Activated CD8-positive, alpha-beta T cell treated with anti-CD3 and anti-CD28 coated beads for 36 hours (primary cell): ENCODE results near the gene ADSS1. TPM values are rescaled to one million over a fixed set of nuclear protein-coding genes. Genes with fewer than 3 reads are reported as not detected.

Experiments
- ATAC-seq: fragments of 200-7000 bp; cut with Tn5 transposase; one replicate; pipeline ENCODE4 v1.10.0; 2021; ENCODE audit warnings: mild to moderate bottlenecking, moderate library complexity
- CTCF ChIA-PET: fragments of 350-600 bp; sonication (Branson Sonifier 250); formaldehyde crosslinking; loops from one replicate; lab custom pipeline; 2021; ENCODE audit warnings: antibody characterized with exemption; lab: Charles Lee
- POLR2A ChIA-PET: fragments of 350-600 bp; sonication (Branson Sonifier 250); formaldehyde crosslinking; loops from one replicate; lab custom pipeline; 2021; ENCODE audit warnings: antibody characterized with exemption; lab: Charles Lee
- DNase-seq: peaks from one replicate; pipeline ENCODE4 v3.0.0-alpha.2; 2020
- H3K27ac Mint-ChIP-seq: one replicate; pipeline ENCODE4 v1.8.0; 2021; ENCODE audit warnings: mild to moderate bottlenecking, mixed read lengths
- H3K27me3 Mint-ChIP-seq: one replicate; pipeline ENCODE4 v1.8.0; 2021; ENCODE audit warnings: mixed read lengths
- H3K36me3 Mint-ChIP-seq: one replicate; pipeline ENCODE4 v1.8.0; 2021; ENCODE audit warnings: low read depth, mixed read lengths
- H3K4me1 Mint-ChIP-seq: one replicate; pipeline ENCODE4 v1.8.0; 2021; ENCODE audit warnings: low read depth, mixed read lengths
- H3K4me3 Mint-ChIP-seq: one replicate; pipeline ENCODE4 v1.8.0; 2021; ENCODE audit warnings: mild to moderate bottlenecking, moderate library complexity, mixed read lengths
- H3K9me3 Mint-ChIP-seq: one replicate; pipeline ENCODE4 v1.8.0; 2021; ENCODE audit warnings: mixed read lengths
- intact Hi-C: fragments of 100-400 bp; cut with micrococcal nuclease; formaldehyde crosslinking; loops from one replicate; pipeline ENCODE4 v1.10.0; 2022
- total RNA-seq, 2 experiments: library from RNA; stranded (reverse); gene quantifications; one replicate each; pipeline ENCODE4 v1.2.3, GENCODE V29; 2021
- TF ChIP-seq, protein P1 (sequence below): fragments of 200-600 bp; IDR thresholded peaks from one replicate; pipeline ENCODE4 v1.8.0; 2022; ENCODE audit warnings: antibody characterized with exemption, mild to moderate bottlenecking

ADSS1 gene
- total RNA-seq, 2 experiments from 2014 or later, result 2.7 to 3.0 TPM

DNA sequence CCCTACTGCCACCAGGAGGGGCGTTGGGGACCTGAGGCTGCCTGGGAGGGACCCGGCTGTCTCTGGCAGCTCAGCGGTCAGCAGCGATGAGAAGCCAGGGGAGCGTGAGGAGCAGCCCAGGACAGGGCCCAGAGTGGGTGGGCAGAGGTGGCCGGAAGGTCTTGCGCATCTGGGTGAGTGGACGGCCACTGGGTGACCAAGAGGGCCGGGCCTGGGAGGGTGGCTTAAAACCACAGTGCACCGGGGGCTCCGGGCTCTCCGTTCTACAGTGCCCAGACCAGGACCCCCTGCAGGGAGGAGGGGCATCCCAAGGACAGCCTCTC lies 24.6 kb upstream of the ADSS1 start:
- DNase-seq (no peak), ATAC-seq (no peak)
- no peak overlapping the region for H3K27ac Mint-ChIP-seq
- ChIA-PET CTCF (no interaction called here), POLR2A (no interaction called here)
- H3K9me3 Mint-ChIP-seq, result no peaks in the 10 kb centered on the region
- TF ChIP-seq, protein P1, sequence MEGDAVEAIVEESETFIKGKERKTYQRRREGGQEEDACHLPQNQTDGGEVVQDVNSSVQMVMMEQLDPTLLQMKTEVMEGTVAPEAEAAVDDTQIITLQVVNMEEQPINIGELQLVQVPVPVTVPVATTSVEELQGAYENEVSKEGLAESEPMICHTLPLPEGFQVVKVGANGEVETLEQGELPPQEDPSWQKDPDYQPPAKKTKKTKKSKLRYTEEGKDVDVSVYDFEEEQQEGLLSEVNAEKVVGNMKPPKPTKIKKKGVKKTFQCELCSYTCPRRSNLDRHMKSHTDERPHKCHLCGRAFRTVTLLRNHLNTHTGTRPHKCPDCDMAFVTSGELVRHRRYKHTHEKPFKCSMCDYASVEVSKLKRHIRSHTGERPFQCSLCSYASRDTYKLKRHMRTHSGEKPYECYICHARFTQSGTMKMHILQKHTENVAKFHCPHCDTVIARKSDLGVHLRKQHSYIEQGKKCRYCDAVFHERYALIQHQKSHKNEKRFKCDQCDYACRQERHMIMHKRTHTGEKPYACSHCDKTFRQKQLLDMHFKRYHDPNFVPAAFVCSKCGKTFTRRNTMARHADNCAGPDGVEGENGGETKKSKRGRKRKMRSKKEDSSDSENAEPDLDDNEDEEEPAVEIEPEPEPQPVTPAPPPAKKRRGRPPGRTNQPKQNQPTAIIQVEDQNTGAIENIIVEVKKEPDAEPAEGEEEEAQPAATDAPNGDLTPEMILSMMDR, result no peak
- intact Hi-C loops, result no loop called here
- H3K27me3 Mint-ChIP-seq, result no peaks in the 10 kb centered on the region
- H3K4me3 Mint-ChIP-seq, result no peak overlapping the region
- H3K36me3 Mint-ChIP-seq, result peaks cover 12% of the 10 kb centered on the region
- peaks cover 20% of the 10 kb centered on the region for H3K4me1 Mint-ChIP-seq

DNA sequence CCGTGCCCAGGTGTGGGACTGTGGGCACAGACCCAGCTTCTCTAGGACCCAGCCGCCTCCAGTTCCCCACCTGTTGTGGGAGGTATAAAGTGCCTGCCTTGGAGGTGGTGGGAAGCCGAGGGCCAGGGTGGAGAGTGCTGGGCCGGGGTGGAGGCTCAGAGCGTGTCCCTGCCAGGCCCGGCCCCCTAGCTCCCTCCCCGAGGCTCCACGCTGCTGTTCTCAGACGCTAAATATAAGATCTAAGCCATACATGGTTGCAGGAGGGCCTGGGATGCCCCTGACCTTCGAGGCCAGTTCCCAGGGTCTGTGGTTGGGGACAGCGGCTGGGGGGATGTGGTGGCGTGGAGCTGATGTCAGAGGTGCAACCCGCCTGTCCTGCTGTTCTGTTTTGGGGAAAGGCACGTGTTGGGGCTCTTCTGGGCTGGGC lies 23.8 kb upstream of the ADSS1 start:
- peaks cover 12% of the 10 kb centered on the region for H3K4me1 Mint-ChIP-seq

GRCh38 chr14:104700747-104701217 lies 23.2 kb upstream of the ADSS1 start:
- no peaks in the 10 kb centered on the region for H3K9me3 Mint-ChIP-seq
- intact Hi-C loops, result no loop called here
- H3K27me3 Mint-ChIP-seq, result no peaks in the 10 kb centered on the region
- ChIA-PET CTCF (interaction anchor here (1.0 kb wide), 1 partner anchor 10 kb away, joined by 3 read pairs; no protein-coding TSS in a partner anchor), POLR2A (interaction anchor here (0.6 kb wide), 1 partner anchor 207 kb away, joined by 3 read pairs; no protein-coding TSS in a partner anchor)
- TF ChIP-seq, protein P1, result no peak
- DNase-seq (no peak), ATAC-seq (no peak)
- peaks cover 7% of the 10 kb centered on the region for H3K4me1 Mint-ChIP-seq
- no peak overlapping the region for H3K4me3 Mint-ChIP-seq
- peaks cover 12% of the 10 kb centered on the region for H3K36me3 Mint-ChIP-seq
- no peak overlapping the region for H3K27ac Mint-ChIP-seq

More for the DNA sequence above, 23.8 kb upstream of the ADSS1 start:
- DNase-seq, result no peak
- no peak for ATAC-seq
- ChIA-PET POLR2A (interaction anchor here (0.6 kb wide), 1 partner anchor 207 kb away, joined by 3 read pairs; no protein-coding TSS in a partner anchor), CTCF (interaction anchor here (1.0 kb wide), 1 partner anchor 10 kb away, joined by 3 read pairs; no protein-coding TSS in a partner anchor)
- TF ChIP-seq, protein P1, result no peak
- intact Hi-C loops, result no loop called here
- H3K4me3 Mint-ChIP-seq, result no peak overlapping the region
- no peak overlapping the region for H3K27ac Mint-ChIP-seq
- no peaks in the 10 kb centered on the region for H3K9me3 Mint-ChIP-seq
- H3K27me3 Mint-ChIP-seq, result no peaks in the 10 kb centered on the region
- H3K36me3 Mint-ChIP-seq, result peaks cover 14% of the 10 kb centered on the region

DNA sequence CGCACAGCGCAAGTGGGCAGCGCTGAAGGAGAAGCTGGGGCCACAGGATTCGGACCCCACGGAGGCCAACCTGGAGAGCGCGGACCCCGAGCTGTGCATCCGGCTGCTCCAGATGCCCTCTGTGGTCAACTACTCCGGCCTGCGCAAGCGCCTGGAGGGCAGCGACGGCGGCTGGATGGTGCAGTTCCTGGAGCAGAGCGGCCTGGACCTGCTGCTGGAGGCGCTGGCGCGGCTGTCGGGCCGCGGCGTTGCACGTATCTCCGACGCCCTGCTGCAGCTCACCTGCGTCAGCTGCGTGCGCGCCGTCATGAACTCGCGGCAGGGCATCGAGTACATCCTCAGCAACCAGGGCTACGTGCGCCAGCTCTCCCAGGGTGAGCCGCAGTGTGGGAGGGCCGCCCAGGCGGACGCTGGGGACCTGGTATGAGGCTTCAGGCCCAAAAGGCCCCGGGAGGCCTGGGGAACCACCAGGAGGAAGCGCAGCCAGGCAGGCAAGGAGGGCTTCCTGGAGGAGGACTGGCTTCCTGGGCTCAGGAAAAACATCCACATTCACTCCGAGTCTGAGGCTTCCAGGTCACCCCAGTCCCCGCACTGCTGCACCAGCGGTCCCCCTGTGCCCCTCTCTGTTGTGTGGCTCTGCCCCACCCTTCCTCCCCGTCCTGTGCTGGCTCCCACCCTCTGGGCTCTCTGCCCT lies 22.5 kb upstream of the ADSS1 start:
- no peak for ATAC-seq
- H3K36me3 Mint-ChIP-seq, result peaks cover 13% of the 10 kb centered on the region
- H3K4me3 Mint-ChIP-seq, result no peak overlapping the region
- no peaks in the 10 kb centered on the region for H3K9me3 Mint-ChIP-seq
- no peak overlapping the region for H3K27ac Mint-ChIP-seq
- POLR2A ChIA-PET, result no interaction called here
- no peak for DNase-seq
- no peaks in the 10 kb centered on the region for H3K4me1 Mint-ChIP-seq
- no peaks in the 10 kb centered on the region for H3K27me3 Mint-ChIP-seq
- TF ChIP-seq, protein P1, result no peak
- CTCF ChIA-PET, result interaction anchor here (1.0 kb wide), 1 partner anchor 11 kb away, joined by 3 read pairs; no protein-coding TSS in a partner anchor
- intact Hi-C loops, result no loop called here

DNA sequence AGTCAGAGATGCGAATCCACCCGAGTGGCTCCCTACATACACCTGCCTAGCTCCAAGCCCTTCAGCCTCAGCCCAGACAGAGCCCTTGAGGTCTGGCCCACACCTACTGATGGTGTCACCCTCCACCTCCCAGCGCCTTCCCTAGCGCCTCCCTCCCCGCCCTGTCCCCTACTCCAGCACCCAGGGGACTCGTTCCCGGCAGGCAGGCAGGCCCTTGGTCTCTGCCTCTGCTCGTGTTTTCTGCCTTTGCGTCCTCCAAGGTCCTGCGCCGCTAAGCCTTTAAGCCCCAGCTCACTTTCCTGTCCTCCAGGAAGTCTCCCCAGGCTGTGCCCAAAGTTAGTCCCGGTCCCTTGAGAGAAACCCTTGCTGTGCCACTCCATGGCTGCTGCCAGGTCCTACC lies 21.9 kb upstream of the ADSS1 start:
- TF ChIP-seq, protein P1, result no peak
- no peak overlapping the region for H3K27ac Mint-ChIP-seq
- no peak overlapping the region for H3K4me3 Mint-ChIP-seq
- DNase-seq (no peak), ATAC-seq (no peak)
- intact Hi-C loops, result no loop called here
- no peaks in the 10 kb centered on the region for H3K27me3 Mint-ChIP-seq
- peaks cover 13% of the 10 kb centered on the region for H3K36me3 Mint-ChIP-seq
- H3K4me1 Mint-ChIP-seq, result no peaks in the 10 kb centered on the region
- ChIA-PET CTCF (interaction anchor here (1.2 kb wide), 1 partner anchor 20 kb away, joined by 3 read pairs; no protein-coding TSS in a partner anchor), POLR2A (no interaction called here)
- H3K9me3 Mint-ChIP-seq, result no peaks in the 10 kb centered on the region
